Stomach (tissue), 4 donors: ENCODE results near the gene SSBP3.

Source experiments
- CTCF ChIP-seq, 7 experiments: fragments of 450-650 bp in 4 of 7; fragments of 200-600 bp in 3 of 7; sonication (generic) in 3 of 7; IDR thresholded peaks; one replicate each; pipeline ENCODE4 v1.5.1; 2016 to 2019; ENCODE audit warnings: antibody characterized with exemption in 7 of 7, control low read depth in 2 of 7, mild to moderate bottlenecking in 1 of 7
- POLR2A ChIP-seq, 4 donors: fragments of 450-650 bp; IDR thresholded peaks; one replicate each; pipeline ENCODE4 v1.6.1; 2016; ENCODE audit warnings: antibody characterized with exemption in 4 of 4, control low read depth in 2 of 4, mild to moderate bottlenecking in 1 of 4, moderate library complexity in 1 of 4

GRCh38 chr1:54299037-54299436, 107.2 kb downstream of the SSBP3 start:
- TF ChIP-seq CTCF (IDR thresholded peaks at IDR 0.05): no peak
- TF ChIP-seq POLR2A (IDR thresholded peaks at IDR 0.05): no peak
